ENCODE results near the gene POLR1E. TPM values are rescaled to one million over a fixed set of nuclear protein-coding genes. Genes with fewer than 3 reads are reported as not detected.

Gene POLR1E
- 18.2 TPM for total RNA-seq

GRCh38 chr9:37485389-37486255 lies at the start of gene POLR1E:
POLR1E (plus strand) TSS chr9:37485948; CDS start chr9:37486048, 100 bp downstream.
- peak; percentile 99 for ATAC-seq

DNA sequence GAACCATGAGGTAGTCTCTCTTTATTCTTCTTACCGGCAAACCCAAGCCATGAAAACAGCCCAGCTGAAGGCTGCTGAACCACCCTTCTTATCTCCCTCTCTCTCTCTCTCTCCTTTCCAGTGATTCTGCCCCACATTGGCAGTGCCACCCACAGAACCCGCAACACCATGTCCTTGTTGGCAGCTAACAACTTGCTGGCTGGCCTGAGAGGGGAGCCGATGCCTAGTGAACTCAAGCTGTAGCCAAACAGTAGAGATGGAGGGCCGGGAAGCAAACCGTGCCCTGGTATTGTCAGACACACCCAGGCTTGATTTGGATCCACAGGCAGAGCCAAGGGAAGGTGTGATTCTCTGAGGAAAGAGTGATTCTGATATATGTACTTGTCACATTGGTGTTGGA lies 49.2 kb upstream of the POLR1E start:
- no peak for ATAC-seq

DNA sequence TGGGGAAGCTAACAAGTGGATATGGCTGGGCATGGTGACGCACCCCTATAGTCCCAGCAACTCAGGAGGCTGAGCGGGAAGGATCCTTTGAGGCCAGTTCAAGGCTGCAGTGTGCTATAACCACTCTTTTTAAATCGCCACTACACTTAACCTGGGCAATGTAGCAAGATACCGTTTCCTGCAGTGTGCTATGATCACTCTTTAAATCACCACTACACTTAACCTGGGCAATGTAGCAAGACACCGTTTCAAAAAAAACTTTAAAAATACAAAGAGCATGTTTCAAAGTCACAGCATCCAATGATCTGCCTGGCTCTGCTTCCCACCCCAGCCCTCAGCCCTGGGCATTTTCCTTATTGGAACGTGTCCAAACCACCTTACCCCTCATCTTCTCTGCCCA lies 48.7 kb upstream of the POLR1E start:
- ATAC-seq: no peak

- ATAC-seq: no peak
Observed at GRCh38 chr9:37437621-37438020, 48.1 kb upstream of the POLR1E start.

- ATAC-seq: no peak
Observed at GRCh38 chr9:37438359-37438758, 47.4 kb upstream of the POLR1E start.

DNA sequence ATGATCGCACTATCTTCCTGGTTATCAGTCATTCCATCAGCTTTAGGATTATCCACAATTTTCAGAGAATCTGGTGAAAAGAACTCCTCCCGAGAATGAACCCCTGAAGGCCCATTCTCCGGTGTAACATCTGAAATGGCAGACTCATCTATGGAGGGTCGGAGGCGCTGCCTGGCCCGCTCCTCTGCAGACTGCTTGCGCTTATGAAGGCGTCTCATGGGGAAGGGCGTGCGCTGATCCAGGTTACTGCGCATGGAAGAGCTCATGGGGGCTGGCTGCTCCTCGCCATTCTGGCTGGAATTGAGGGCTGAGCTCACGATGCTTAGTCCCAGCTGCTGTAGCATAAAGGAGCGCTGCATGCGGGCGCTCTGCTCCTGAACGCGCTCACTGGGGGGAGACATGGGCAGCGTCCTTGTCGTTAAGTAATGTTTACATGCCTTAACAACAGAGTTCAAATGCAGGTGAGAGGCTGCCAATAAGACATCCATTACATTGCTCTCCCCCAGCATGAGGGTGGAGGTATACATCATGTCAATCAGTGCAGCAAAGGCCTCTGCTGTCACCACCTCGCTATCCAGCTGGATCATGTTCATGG lies 43.9 kb upstream of the POLR1E start:
- no peak for ATAC-seq

DNA sequence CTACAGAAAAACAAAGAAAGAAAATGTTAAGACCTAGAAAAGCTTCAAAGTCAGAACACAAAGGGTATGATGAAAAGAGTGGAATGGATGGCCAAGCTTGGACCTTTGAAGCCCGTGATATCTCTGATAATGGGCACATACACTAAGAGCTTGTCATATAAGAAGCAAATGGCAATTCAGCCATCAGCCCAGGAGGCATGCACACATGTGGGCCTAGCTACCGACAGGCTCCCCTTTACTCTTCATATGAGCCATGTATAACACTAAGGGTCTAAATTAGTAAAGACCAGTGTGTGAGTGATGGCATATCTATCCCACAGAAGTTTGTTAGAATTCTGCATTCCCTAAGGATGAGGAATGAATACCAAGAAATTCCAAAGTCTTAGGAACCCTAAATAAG lies 43.2 kb upstream of the POLR1E start:
- ATAC-seq: no peak

DNA sequence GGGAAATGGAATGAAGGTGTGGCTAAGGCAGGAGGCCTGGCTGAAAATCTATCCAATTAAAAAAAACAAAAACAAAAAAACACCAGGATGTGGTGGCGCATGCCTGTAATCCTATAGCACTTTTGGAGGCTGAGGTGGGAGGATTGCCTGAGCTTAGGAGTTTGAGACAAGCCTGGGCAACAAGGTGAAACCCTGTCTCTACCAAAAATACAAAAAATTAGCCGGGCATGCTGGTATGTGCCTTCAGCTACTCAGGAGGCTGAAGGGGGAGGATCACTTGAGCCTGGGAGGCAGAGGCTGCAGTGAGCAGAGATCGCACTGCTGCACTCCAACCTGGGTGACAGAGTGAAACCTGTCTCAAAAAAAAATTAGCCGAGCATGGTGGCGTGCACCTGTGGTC lies 42.2 kb upstream of the POLR1E start:
- no peak for ATAC-seq

DNA sequence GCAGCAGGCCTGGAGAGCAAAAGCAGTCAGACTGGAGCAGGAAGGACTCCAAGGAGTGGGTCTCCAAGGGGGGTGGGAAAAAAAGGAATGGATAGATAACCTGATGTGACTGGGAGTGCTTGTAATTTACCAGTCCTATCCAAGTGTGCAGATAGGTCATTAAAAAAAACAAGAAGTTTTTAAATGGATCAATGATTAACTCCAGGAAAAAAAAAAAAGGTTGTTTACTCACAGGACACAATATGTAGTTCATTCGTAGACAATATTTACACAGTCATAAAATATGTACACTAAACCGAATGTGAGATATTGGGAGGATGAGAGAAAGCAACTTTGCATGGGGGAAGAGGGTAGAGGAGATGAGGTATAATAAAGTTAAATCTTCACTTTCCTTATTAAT lies 40.9 kb upstream of the POLR1E start:
- ATAC-seq: no peak

DNA sequence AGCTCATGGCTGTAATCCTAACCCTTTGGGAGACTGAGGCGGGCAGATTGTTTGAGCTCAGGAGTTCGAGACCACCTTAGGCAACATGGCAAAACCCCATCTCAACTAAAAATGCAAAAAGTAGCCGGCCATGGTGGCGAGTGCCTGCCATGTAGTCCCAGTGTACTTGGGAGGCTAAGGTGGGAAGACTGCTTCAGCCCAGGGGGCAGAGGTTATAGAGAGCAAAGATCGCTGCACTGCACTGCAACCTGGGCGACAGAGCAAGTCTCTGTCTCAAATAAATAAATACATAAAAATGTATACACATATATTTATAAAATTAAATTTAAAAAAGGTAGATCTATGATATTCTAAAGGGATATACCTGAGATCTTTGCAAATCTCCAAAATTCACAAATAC lies 39.9 kb upstream of the POLR1E start:
- ATAC-seq: no peak

DNA sequence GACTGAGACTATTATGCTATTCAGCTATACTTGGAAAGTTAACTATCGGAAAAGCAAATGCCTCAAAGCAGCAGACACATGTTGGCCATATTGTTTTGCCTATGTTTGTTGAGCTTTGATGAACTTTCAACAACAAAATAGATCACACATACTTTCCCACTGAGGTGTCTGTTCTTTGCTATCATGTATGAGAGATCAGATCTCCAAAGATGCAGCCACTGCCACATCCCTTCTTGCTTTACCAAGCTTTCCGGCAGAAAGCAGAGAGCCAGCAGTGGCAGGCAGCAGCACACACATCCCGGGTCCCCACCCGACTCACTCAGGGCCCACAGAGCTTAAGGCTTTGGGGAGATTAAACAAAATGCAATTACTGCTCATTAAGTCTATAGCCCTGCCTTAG lies 39.3 kb upstream of the POLR1E start:
- no peak for ATAC-seq

- no peak for ATAC-seq
Observed at GRCh38 chr9:37447111-37447510, 38.6 kb upstream of the POLR1E start.

DNA sequence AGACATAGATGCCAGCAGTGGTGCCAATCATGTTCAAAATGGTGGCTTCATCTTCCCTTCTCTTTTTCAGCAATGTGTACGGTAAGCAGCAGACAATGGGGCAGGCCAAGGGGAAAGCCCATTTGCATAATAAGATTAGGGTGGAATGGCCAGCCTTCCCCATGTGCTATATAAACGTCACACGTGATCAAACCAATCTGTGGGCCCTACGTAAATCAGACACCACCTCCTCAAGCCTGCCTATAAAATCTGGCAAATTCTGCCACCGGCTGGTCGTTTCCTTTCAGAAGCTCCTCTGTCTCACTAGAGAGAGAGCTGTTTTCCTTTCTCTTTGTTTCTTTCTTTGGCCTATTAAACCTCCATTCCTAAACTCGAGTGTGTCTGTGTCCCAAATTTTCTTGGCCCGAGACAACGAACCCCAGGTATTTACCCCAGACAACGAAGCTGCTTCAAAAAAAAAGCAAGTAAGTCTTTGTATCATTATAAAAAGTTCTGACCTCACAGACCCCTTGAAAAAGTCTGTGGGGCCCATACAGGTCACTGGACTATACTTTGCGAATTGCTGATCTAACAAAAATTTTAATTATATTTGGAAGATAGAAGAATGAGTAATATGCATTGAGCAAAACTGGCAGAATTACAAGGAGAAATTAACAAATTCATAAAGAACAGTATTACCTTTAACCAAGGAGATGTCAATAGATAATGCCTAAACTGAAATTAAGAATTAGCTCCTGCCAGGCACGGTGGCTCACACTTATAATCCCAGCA lies 35.7 kb upstream of the POLR1E start:
- no peak for ATAC-seq

DNA sequence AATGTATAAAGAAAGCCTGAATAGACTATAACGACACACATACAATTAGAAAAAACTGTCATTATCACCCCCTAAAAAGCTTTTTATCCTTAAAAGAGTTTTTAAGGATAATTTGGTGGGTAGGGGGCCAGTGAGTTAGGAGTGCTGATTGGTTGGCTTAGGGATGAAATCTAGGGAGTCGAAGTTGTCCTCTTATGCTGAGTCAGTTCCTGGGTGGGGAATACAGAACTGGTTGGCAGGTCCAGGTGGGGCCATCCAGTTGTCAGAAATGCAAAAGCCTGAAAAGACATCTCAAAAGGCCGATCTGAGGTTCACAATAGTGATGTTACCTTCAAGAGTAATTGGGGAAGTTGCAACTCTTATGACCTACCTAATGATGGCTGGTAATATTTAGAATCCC lies 34.1 kb upstream of the POLR1E start:
- ATAC-seq: no peak

- ATAC-seq: no peak
Observed at GRCh38 chr9:37452611-37453010, 33.1 kb upstream of the POLR1E start.

DNA sequence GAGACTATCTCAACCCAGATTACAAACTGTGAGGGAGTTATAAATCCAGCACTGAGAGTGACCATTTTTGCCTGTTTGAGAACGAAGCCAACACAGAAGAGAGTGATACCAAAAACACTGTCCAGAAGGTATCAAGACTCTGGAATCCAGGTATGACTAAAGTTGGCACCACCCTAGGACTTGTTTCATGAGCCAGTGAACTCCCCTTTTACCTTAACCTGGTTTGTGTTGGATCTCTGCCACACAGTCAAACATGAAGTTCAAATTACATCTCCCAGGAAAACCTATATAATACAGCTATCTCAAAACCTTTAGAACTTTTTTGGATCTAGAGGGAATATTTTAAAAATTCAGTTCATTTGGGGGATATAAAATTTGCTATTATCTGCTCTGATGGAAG lies 31.9 kb upstream of the POLR1E start:
- no peak for ATAC-seq

DNA sequence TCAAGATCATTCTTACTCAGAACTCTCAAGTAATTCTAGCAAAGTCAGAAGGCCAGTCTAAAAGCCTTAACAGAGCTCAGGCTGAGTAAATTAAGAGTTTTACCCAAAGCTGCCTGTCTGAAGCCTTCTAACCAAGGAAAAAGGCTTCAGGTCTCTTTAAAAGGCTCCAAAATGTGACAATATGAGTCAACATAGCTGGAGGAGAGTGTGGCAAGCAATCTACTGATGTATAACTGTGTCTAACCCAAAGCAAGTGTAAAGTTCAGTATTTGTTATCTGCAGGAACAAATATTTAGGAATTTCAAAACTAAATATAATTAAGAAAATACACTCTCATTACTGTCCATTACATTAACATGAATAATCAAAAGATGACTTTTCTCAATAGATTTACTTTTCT lies 31.5 kb upstream of the POLR1E start:
- no peak for ATAC-seq

- ATAC-seq: peak; percentile 83
Observed at GRCh38 chr9:37455884-37456647, 29.7 kb upstream of the POLR1E start.

DNA sequence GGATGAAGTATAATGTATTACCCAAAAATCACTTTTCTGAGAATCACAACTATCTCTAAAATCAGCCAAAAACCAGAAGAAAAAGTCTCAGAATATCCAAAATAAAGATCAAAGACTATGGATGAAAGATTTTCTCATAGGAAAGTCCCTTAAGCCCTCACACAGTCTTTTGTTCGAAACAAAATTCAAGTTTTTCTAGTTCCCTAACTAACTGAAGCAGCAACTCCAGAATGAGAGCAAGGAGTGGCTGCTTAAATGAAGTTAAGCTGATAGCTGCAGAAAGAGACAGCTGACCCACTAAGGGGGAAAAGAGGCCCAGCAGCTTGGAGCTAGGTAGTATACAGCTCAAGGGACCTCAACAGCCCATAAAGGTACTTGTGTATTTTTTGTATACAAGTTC lies 28.9 kb upstream of the POLR1E start:
- peak; percentile 78 for ATAC-seq

DNA sequence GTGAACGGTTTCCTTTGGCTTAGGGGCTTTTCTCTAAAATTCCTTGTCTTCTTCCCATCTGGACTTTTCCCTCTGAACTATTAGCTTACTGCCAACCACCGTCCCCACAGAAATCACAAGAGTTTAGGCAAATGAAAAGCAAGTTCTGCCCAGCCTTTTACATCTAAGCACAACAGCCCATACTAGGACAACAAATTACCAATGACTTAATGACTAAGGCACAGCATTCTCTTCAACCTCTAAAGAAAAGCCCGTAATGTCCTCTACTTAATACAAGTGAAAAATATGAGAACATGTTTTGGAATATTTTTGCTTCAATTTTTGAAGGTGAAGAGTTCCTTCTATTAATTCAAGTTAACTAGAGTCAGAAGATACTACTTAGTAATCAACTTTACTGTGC lies 21.7 kb upstream of the POLR1E start:
- no peak for ATAC-seq

GRCh38 chr9:37464426-37465248 lies 21.1 kb upstream of the POLR1E start:
- ATAC-seq: peak; percentile 45
